Panc1 (cell line): Measurements from ENCODE around the gene COPZ1. TPM values are rescaled to one million over a fixed set of nuclear protein-coding genes. Genes with fewer than 3 reads are reported as not detected.

Experiments used
- ATAC-seq: fragments of 200-7000 bp; cut with Tn5 transposase; 2 replicates; pipeline ENCODE4 v1.9.1; 2020; ENCODE audit warnings: mild to moderate bottlenecking, moderate library complexity
- BruUV-seq: library from RNA; stranded (reverse); fragments of 400-500 nt; replicated peaks from 2 replicates; lab custom pipeline; 2021; lab: Mats Ljungman, UMichigan
- CTCF ChIA-PET: fragments of 300-600 bp; sonication (Branson Sonifier 250); formaldehyde crosslinking; loops from one replicate; lab custom pipeline; 2022; ENCODE audit warnings: antibody characterized with exemption; lab: Charles Lee
- POLR2A ChIA-PET: fragments of 300-600 bp; sonication (Branson Sonifier 250); formaldehyde crosslinking; loops from one replicate; lab custom pipeline; 2022; ENCODE audit warnings: antibody characterized with exemption; lab: Charles Lee
- DNase-seq: peaks from one replicate; pipeline ENCODE4 v3.0.0-alpha.2; 2010; ENCODE audit warnings: low read depth, low spot score
- H3K27ac ChIP-seq: 2 replicates; pipeline ENCODE4 v1.5.1; 2011; ENCODE audit warnings: mild to moderate bottlenecking, low read length, inconsistent platforms
- H3K27me3 ChIP-seq: fragments of 200-500 bp; sonication (Bioruptor generic); 2 replicates; pipeline ENCODE4 v1.6.0; 2014; ENCODE audit warnings: low read length, inconsistent platforms; ENCODE audit not compliant: control insufficient read depth, insufficient read depth
- H3K36me3 ChIP-seq: fragments of 200-500 bp; sonication (Bioruptor generic); 2 replicates; pipeline ENCODE4 v1.5.1; 2014; ENCODE audit warnings: inconsistent platforms, mild to moderate bottlenecking, low read length, moderate library complexity; ENCODE audit not compliant: control insufficient read depth, insufficient read depth
- H3K4me1 ChIP-seq: 2 replicates; pipeline ENCODE4 v1.5.1; 2011; ENCODE audit warnings: inconsistent platforms, mild to moderate bottlenecking, low read length, moderate library complexity; ENCODE audit not compliant: control insufficient read depth, insufficient read depth
- H3K4me3 ChIP-seq, 2 experiments: 2 replicates each; pipeline ENCODE4 v1.5.1; 2011 to 2012; ENCODE audit warnings: low read depth in 2 of 2, low read length in 2 of 2, mild to moderate bottlenecking in 2 of 2, inconsistent platforms in 1 of 2, moderate library complexity in 1 of 2
- H3K9me3 ChIP-seq: fragments of 200-500 bp; sonication (Bioruptor generic); 2 replicates; pipeline ENCODE4 v1.5.1; 2014; ENCODE audit warnings: low read depth, mild to moderate bottlenecking, inconsistent platforms, low read length, moderate library complexity; ENCODE audit not compliant: control insufficient read depth, insufficient read depth
- CTCF ChIP-seq: fragments of 450-650 bp; IDR thresholded peaks from 2 replicates; pipeline ENCODE4 v1.5.1; 2017; ENCODE audit warnings: mild to moderate bottlenecking
- POLR2AphosphoS5 ChIP-seq: IDR thresholded peaks from 2 replicates; pipeline ENCODE4 v1.6.1; 2012; ENCODE audit warnings: mild to moderate bottlenecking, low read depth, low read length, moderate library complexity
- REST ChIP-seq, 2 experiments: IDR thresholded peaks; 2 replicates each; pipeline ENCODE4 v1.6.1; 2011 to 2012; ENCODE audit warnings: low read depth in 2 of 2, control low read depth in 1 of 2, low read length in 1 of 2, mild to moderate bottlenecking in 1 of 2, moderate library complexity in 1 of 2; ENCODE audit not compliant: insufficient read depth in 1 of 2
- SIN3A ChIP-seq: IDR thresholded peaks from 2 replicates; pipeline ENCODE4 v1.6.1; 2012; ENCODE audit warnings: low read depth, mild to moderate bottlenecking, low read length, moderate library complexity, borderline replicate concordance; ENCODE audit not compliant: insufficient read depth
- TCF7L2 ChIP-seq: IDR thresholded peaks from 2 replicates; pipeline ENCODE4 v1.6.1; 2011; ENCODE audit warnings: mild to moderate bottlenecking, low read depth, low read length, inconsistent platforms
- in situ Hi-C: cut with HindIII; loops from 2 replicates; pipeline ENCODE4 v1.10.0; 2016; ENCODE audit warnings: low sequenced_read_pairs, low pct_unique_long_range_greater_than_20kb
- intact Hi-C: fragments of 100-400 bp; cut with micrococcal nuclease; formaldehyde crosslinking; loops from one replicate; pipeline ENCODE4 v1.10.0; 2022; ENCODE audit not compliant: unreplicated experiment
- total RNA-seq: library from RNA; stranded (reverse); gene quantifications from one replicate; pipeline ENCODE4 v1.2.1, GENCODE V29; 2021; ENCODE audit not compliant: unreplicated experiment

Gene COPZ1
- total RNA-seq, 1 experiment from 2014 or later = 175 TPM

- Histone ChIP-seq H3K27ac (no peak overlapping the region), H3K4me1 (peaks cover 14% of the 10 kb centered on the region), H3K9me3 (no peaks in the 10 kb centered on the region), H3K36me3 (no peaks in the 10 kb centered on the region), H3K4me3 (no peak overlapping the region), H3K27me3 (peaks cover 13% of the 10 kb centered on the region; the same call in 1 of the 2 replicates)
- TF ChIP-seq SIN3A (no peak), REST (IDR thresholded peaks at IDR 0.05; ENCODE audit: insufficient read depth in 1 of 2, low read depth in 2 of 2, low read length in 1 of 2) (no peak), POLR2AphosphoS5 (no peak)
- POLR2A ChIA-PET = no interaction called here
- intact Hi-C loops = no loop called here
- ATAC-seq (no peak), DNase-seq (no peak)
- BruUV-seq = no TSS peak
- CTCF ChIA-PET = interaction anchor here (0.6 kb wide), 1 partner anchor 1435 kb away, joined by 3 read pairs; no protein-coding TSS in a partner anchor
- in situ Hi-C loops = no loop called here
Observed at GRCh38 chr12:54303640-54304039, 21.3 kb upstream of the COPZ1 start.

GRCh38 chr12:54304187-54304810, 20.6 kb upstream of the COPZ1 start:
- Histone ChIP-seq H3K27me3 (peaks cover 11% of the 10 kb centered on the region; the same call in 1 of the 2 replicates), H3K36me3 (no peaks in the 10 kb centered on the region), H3K27ac (no peak overlapping the region), H3K9me3 (no peaks in the 10 kb centered on the region), H3K4me3 (no peak overlapping the region), H3K4me1 (peaks cover 14% of the 10 kb centered on the region)
- no TSS peak for BruUV-seq
- DNase-seq = no peak
- in situ Hi-C loops (no loop called here), intact Hi-C loops (no loop called here)
- no peak for ATAC-seq
- ChIA-PET CTCF (interaction anchor here (0.6 kb wide), 1 partner anchor 1435 kb away, joined by 3 read pairs; no protein-coding TSS in a partner anchor), POLR2A (no interaction called here)
- TF ChIP-seq SIN3A (no peak), POLR2AphosphoS5 (no peak), TCF7L2 (no peak), REST (IDR thresholded peaks at IDR 0.05; ENCODE audit: insufficient read depth in 1 of 2, low read depth in 2 of 2, low read length in 1 of 2) (no peak), CTCF (no peak)
